HepG2 (cell line): ENCODE data around the gene SEMA6B. TPM values are rescaled to one million over a fixed set of nuclear protein-coding genes. Genes with fewer than 3 reads are reported as not detected.

ENCODE experiments used
- ATAC-seq: fragments of 200-7000 bp; cut with Tn5 transposase; 3 replicates; pipeline ENCODE4 v1.9.1; 2020; ENCODE audit warnings: mild to moderate bottlenecking, moderate library complexity
- BruUV-seq: library from RNA; stranded (reverse); fragments of 400-500 nt; replicated peaks from 2 replicates; lab custom pipeline; 2021; lab: Mats Ljungman, UMichigan
- CTCF ChIA-PET: fragments of 300-600 bp; formaldehyde crosslinking; extraction: SDS; loops from one replicate; lab custom pipeline; 2021; ENCODE audit warnings: low total read pairs, inconsistent platforms, low intra/inter-chr PET ratio; lab: Yijun Ruan, JAX
- POLR2A ChIA-PET: fragments of 350-600 bp; sonication (Branson Sonifier 250); formaldehyde crosslinking; loops from one replicate; lab custom pipeline; 2020; ENCODE audit warnings: antibody characterized with exemption, inconsistent platforms; lab: Yijun Ruan, JAX
- DNase-seq: peaks from one replicate; pipeline ENCODE4 v3.0.0-alpha.2; 2015; ENCODE audit warnings: low spot score
- FAIRE-seq: peaks from 3 replicates; lab custom pipeline; 2011; peaks lifted over from hg19 to GRCh38; lab: Jason Lieb, UNC
- H2AFZ ChIP-seq: one replicate; pipeline ENCODE4 v1.6.1; 2011; ENCODE audit warnings: low read length, inconsistent platforms
- H3K27ac ChIP-seq: fragments of 300-600 bp; 3 replicates; pipeline ENCODE4 v1.8.0; 2011; ENCODE audit warnings: mixed run types, mild to moderate bottlenecking, mixed read lengths, low read length, inconsistent platforms; ENCODE audit not compliant: insufficient read depth; ENCODE audit errors: extremely low read length
- H3K27me3 ChIP-seq, 2 experiments: fragments of 200-600 bp in 1 of 2; 2 replicates in 1 of 2; 3 replicates in 1 of 2; pipeline versions ENCODE4 v1.6.0 to v1.8.0; 2011; ENCODE audit warnings: low read length in 2 of 2, mild to moderate bottlenecking in 2 of 2, moderate library complexity in 2 of 2, inconsistent platforms in 1 of 2; ENCODE audit not compliant: insufficient read depth in 2 of 2, control insufficient read depth in 1 of 2
- H3K36me3 ChIP-seq, 2 experiments: fragments of 200-600 bp in 1 of 2; replicated peaks in 1 of 2; 2 replicates in 1 of 2; 3 replicates in 1 of 2; pipeline versions ENCODE4 v1.5.1 to v1.8.0; 2011; ENCODE audit warnings: low read length in 2 of 2, inconsistent platforms in 1 of 2; ENCODE audit not compliant: insufficient read depth in 2 of 2, control insufficient read depth in 1 of 2
- H3K4me1 ChIP-seq: 2 replicates; pipeline ENCODE4 v1.5.1; 2012; ENCODE audit warnings: low read length, inconsistent platforms; ENCODE audit not compliant: insufficient read depth
- H3K4me2 ChIP-seq: 2 replicates; pipeline ENCODE4 v1.6.0; 2011; ENCODE audit warnings: low read depth, low read length, inconsistent platforms
- H3K4me3 ChIP-seq, 3 experiments: fragments of 200-600 bp in 1 of 3; sonication (generic), shearing (Covaris generic) in 1 of 3; replicated peaks in 1 of 3; 2 replicates each; pipeline ENCODE4 v1.5.1; 2011 to 2016; ENCODE audit warnings: low read length in 3 of 3, inconsistent platforms in 2 of 3, low read depth in 2 of 3, mild to moderate bottlenecking in 2 of 3, control low read depth in 1 of 3, mixed read lengths in 1 of 3; ENCODE audit not compliant: insufficient read depth in 1 of 3
- H3K79me2 ChIP-seq: one replicate; pipeline ENCODE4 v1.6.1; 2011; ENCODE audit warnings: low read length, inconsistent platforms; ENCODE audit not compliant: insufficient read depth
- H3K9ac ChIP-seq: 2 replicates; pipeline ENCODE4 v1.6.0; 2011; ENCODE audit warnings: mild to moderate bottlenecking, low read depth, low read length, inconsistent platforms; ENCODE audit not compliant: insufficient read depth
- H3K9me3 ChIP-seq: 2 replicates; pipeline ENCODE4 v1.5.1; 2012; ENCODE audit warnings: mild to moderate bottlenecking, low read length
- H4K20me1 ChIP-seq: 2 replicates; pipeline ENCODE4 v1.6.0; 2011; ENCODE audit warnings: inconsistent platforms, mild to moderate bottlenecking, low read length, moderate library complexity; ENCODE audit not compliant: insufficient read depth
- ARHGAP35 ChIP-seq: sonication (generic); formaldehyde crosslinking; IDR thresholded peaks from 2 replicates; pipeline ENCODE4 v1.9.0; 2022; ENCODE audit warnings: mild to moderate bottlenecking, inconsistent platforms, moderate library complexity, missing genetic modification reagents, borderline replicate concordance
- BRD4 ChIP-seq: sonication (generic); formaldehyde crosslinking; IDR thresholded peaks from 2 replicates; pipeline ENCODE4 v1.4.0; 2020; ENCODE audit warnings: missing genetic modification reagents
- CCDC6 ChIP-seq: sonication (generic); formaldehyde crosslinking; IDR thresholded peaks from 2 replicates; pipeline ENCODE4 v1.8.1; 2022; ENCODE audit warnings: mild to moderate bottlenecking, missing genetic modification reagents, moderate library complexity
- NCOR1 ChIP-seq: fragments of 200-600 bp; sonication (generic); IDR thresholded peaks from 2 replicates; pipeline ENCODE4 v1.7.0; 2017; ENCODE audit warnings: antibody characterized with exemption, low read length, borderline replicate concordance
- SATB2 ChIP-seq: sonication (generic); formaldehyde crosslinking; IDR thresholded peaks from 2 replicates; pipeline ENCODE4 v1.5.0; 2020; ENCODE audit warnings: missing genetic modification reagents
- SIN3A ChIP-seq: IDR thresholded peaks from 2 replicates; pipeline ENCODE4 v1.6.1; 2011; ENCODE audit warnings: low read depth, mild to moderate bottlenecking, control low read depth, low read length, borderline replicate concordance
- SRSF4 ChIP-seq: fragments of 200-400 bp; formaldehyde crosslinking; IDR thresholded peaks from one replicate; pipeline ENCODE4 v1.6.1; 2018; ENCODE audit warnings: mild to moderate bottlenecking, low read depth, low read length, moderate library complexity; ENCODE audit not compliant: poor library complexity, severe bottlenecking
- ZBTB40 ChIP-seq, 2 experiments: fragments of 450-650 bp in 1 of 2; sonication (generic) in 1 of 2; formaldehyde crosslinking in 1 of 2; IDR thresholded peaks; 2 replicates each; pipeline versions ENCODE4 v1.6.1 to v1.8.0; 2016 to 2022; ENCODE audit warnings: antibody characterized with exemption in 1 of 2, mild to moderate bottlenecking in 1 of 2, missing genetic modification reagents in 1 of 2
- ZNF556 ChIP-seq: sonication (generic); formaldehyde crosslinking; IDR thresholded peaks from 2 replicates; pipeline ENCODE4 v1.4.0; 2020; ENCODE audit warnings: mild to moderate bottlenecking, missing genetic modification reagents, borderline replicate concordance
- ZNF563 ChIP-seq: sonication (generic); formaldehyde crosslinking; IDR thresholded peaks from 2 replicates; pipeline ENCODE4 v1.8.0; 2022; ENCODE audit warnings: mild to moderate bottlenecking, moderate library complexity, missing genetic modification reagents
- ZNF768 ChIP-seq: sonication (generic); formaldehyde crosslinking; IDR thresholded peaks from 2 replicates; pipeline ENCODE4 v1.4.0; 2020; ENCODE audit warnings: missing genetic modification reagents
- ZNF777 ChIP-seq: sonication (generic); formaldehyde crosslinking; IDR thresholded peaks from 2 replicates; pipeline ENCODE4 v1.4.0; 2020; ENCODE audit warnings: missing genetic modification reagents
- ZSCAN30 ChIP-seq: sonication (generic); formaldehyde crosslinking; IDR thresholded peaks from 2 replicates; pipeline ENCODE4 v1.5.0; 2020; ENCODE audit warnings: mild to moderate bottlenecking, missing genetic modification reagents
- ZZZ3 ChIP-seq: sonication (generic); formaldehyde crosslinking; IDR thresholded peaks from 2 replicates; pipeline ENCODE4 v1.4.0; 2020; ENCODE audit warnings: missing genetic modification reagents, mild to moderate bottlenecking, borderline replicate concordance
- WGBS: methylation state at CpG from one replicate; pipeline ENCODE4 v1.1.6; 2017; ENCODE audit warnings: low lambda C conversion rate; 5-methylcytosine and 5-hydroxymethylcytosine counted together
- in situ Hi-C: cut with HindIII; loops from 2 replicates; pipeline ENCODE4 v1.10.0; 2017; ENCODE audit warnings: low pct_unique_long_range_greater_than_20kb; ENCODE audit not compliant: extremely low pct_ligation_motif_present
- intact Hi-C: fragments of 100-400 bp; cut with micrococcal nuclease; formaldehyde crosslinking; loops from one replicate; pipeline ENCODE4 v1.10.0; 2022; ENCODE audit not compliant: unreplicated experiment
- polyA plus RNA-seq, 8 experiments: library from polyadenylated mRNA; depleted of rRNA in 3 of 8; stranded (reverse) in 7 of 8; unstranded in 1 of 8; fragments of >200 nt; fragmentation: Illumina TruSeq in 4 of 8; extraction: Trizol in 4 of 8; gene quantifications; 2 replicates each; pipeline versions ENCODE4 v1.2.1 to v1.2.3, GENCODE V29; 2011 to 2016; ENCODE audit warnings: low read depth in 4 of 8, missing spikeins in 1 of 8, mixed read lengths in 1 of 8; ENCODE audit not compliant: insufficient read depth in 1 of 8
- total RNA-seq, 5 experiments: library from RNA; depleted of rRNA; stranded (reverse); fragments of >200 nt; fragmentation: Illumina TruSeq; extraction: Trizol; gene quantifications; 2 replicates each; pipeline ENCODE4 v1.2.3, GENCODE V29; 2016; ENCODE audit warnings: low read depth in 1 of 5

Gene SEMA6B
- total and polyA plus RNA-seq, 2 of the 13 experiments (the other 11 are each of a cell fraction or from before 2014, with no cell fraction given): 45.5 to 67.1 TPM

- 98% methylated on average over 15 of the region's 21 CpGs for WGBS
- no peaks in the 10 kb centered on the region for H3K9me3 ChIP-seq
- in situ Hi-C loops (no loop called here), intact Hi-C loops (no loop called here)
- H2AFZ ChIP-seq: no peak overlapping the region
- BruUV-seq: no TSS peak
- H3K27ac ChIP-seq: no peak overlapping the region
- no peaks in the 10 kb centered on the region for H4K20me1 ChIP-seq
- no peak for FAIRE-seq
- H3K9ac ChIP-seq: no peak overlapping the region
- no peaks in the 10 kb centered on the region for H3K79me2 ChIP-seq
- H3K4me3 ChIP-seq: no peak overlapping the region
- no peaks in the 10 kb centered on the region for H3K27me3 ChIP-seq
- ATAC-seq: no peak
- H3K36me3 ChIP-seq: no peaks in the 10 kb centered on the region; a peak in 1 of 5 replicates
- ChIA-PET CTCF (no interaction called here), POLR2A (interaction anchor here (1.9 kb wide), 1 partner anchor 10 kb away, joined by 5 read pairs; the partner anchor contains the start of gene PLIN4)
- H3K4me1 ChIP-seq: no peaks in the 10 kb centered on the region
- H3K4me2 ChIP-seq: no peak overlapping the region
- no peak for DNase-seq
- no peak for TF ChIP-seq SATB2 (CRISPR knock-in tag)
- TF ChIP-seq ZNF556 (CRISPR knock-in tag): no peak
- no peak for TF ChIP-seq NCOR1
- TF ChIP-seq BRD4 (CRISPR knock-in tag): no peak
- TF ChIP-seq ZSCAN30: no peak
- no peak for TF ChIP-seq ARHGAP35 (CRISPR knock-in tag)
- no peak for TF ChIP-seq ZNF768
- TF ChIP-seq SRSF4: no peak
- TF ChIP-seq ZBTB40 (IDR thresholded peaks at IDR 0.05): no peak
- no peak for TF ChIP-seq ZBTB40 (CRISPR knock-in tag; IDR thresholded peaks at IDR 0.05)
- no peak for TF ChIP-seq ZNF563
- TF ChIP-seq ZNF777: no peak
- TF ChIP-seq ZZZ3 (CRISPR knock-in tag): no peak
- TF ChIP-seq CCDC6: no peak
- no peak for TF ChIP-seq SIN3A
These were observed 50.8 kb downstream of the SEMA6B start for GRCh38 chr19:4508698-4509097.
